ENCODE data around the gene DNAH2.

DNAH2 gene

GRCh38 chr17:7727886-7728285, 10.3 kb downstream of the DNAH2 start:
- DNase-seq = no peak

DNA sequence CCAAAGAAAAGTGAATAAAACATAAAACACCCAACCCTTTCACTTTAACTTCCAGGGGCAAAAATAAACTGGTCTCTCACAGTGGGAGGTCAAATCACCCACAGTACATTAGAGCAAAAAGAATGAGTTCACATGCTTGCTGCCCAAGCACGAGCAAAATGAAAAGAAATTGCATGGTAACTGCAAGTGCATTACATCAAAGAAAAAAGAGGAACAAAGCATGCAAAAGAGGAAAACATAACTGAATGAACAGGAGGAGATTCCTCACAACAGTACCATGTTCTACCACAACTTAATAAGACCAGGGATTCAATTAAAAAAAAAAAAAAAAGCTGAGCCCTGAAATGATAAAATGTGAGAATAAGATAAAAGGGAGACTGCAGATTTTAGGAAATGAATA, 12.3 kb downstream of the DNAH2 start:
- no peak for DNase-seq

DNA sequence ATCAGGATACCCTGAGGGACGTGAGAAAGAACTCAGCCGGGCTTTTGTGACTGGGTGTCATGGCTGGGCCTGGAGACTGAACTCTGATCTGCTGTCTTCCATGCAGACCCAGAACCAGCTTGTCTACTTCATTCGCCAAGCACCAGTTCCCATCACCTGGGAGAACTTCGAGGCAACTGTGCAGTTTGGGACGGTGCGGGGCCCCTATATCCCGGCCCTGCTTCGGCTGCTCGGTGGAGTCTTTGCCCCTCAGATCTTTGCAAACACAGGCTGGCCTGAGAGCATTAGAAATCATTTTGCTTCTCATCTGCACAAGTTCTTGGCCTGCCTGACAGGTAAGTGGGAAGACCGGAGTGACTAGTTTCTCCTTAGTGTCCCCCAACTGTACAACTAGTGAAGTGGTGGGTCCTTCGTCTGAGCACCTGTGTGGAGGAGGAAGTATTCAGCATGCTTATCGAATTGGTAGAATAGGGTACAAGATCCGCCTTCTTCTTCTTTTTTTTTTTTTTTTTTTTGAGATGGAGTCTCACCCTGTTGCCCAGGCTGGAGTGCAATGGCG, 15.5 kb downstream of the DNAH2 start:
- no peak for DNase-seq

GRCh38 chr17:7737601-7738000, 20.1 kb downstream of the DNAH2 start:
- no peak for DNase-seq

GRCh38 chr17:7739746-7740145, 22.2 kb downstream of the DNAH2 start:
- DNase-seq = no peak

- no peak for DNase-seq
Measured at GRCh38 chr17:7740481-7741001, 23.0 kb downstream of the DNAH2 start.

DNA sequence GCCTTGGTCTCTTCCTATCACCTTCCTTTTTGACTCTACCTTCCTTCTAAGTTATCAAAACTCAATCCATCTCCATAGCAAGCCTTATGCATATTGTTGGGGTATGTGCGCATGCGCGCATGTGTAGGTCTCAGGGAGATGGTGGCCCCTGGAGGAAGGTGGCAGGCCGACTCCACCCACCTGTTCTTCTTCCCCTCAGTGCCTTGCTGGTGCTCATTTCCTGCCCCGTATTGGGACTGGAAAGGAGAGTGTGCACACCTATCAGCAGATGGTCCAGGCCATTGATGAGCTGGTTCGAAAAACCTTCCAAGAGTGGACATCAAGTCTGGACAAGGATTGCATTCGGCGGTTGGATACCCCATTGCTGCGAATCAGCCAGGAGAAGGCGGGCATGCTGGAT, 25.2 kb downstream of the DNAH2 start:
- DNase-seq = no peak

GRCh38 chr17:7744416-7744815, 26.9 kb downstream of the DNAH2 start:
- no peak for DNase-seq

DNA sequence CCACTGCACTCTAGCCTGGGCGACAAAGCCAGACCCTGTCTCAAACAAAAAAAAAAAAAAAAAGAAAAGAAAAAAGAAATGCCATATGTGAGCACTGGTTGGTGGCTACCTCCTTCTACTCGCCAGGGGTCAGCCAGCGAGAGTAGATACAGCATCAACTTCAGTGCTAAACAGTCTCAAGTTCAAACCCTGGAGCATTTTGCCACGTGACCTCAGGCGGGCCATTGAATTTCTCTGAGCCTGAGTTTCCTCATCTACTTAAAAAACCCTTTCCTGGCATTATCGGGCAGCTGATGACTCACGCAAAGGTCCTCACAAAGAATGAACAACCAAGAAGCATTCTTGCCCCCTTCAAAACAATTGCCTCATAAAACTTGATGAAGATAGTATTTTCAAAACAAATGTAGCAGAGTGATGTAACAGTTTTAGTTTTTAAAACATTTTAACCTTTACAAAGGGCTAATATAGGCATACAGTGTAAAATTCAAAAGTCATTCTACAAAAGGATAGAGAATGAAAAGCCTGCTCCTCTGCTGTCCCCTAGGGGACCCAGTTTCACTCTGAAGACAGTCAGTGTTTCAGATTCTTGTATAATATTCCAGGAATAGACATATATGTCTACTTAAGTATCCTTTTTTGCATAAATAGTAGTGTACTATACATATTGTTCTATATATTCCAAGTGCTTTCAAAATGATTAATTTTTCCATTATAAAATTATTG, 28.4 kb downstream of the DNAH2 start:
- no peak for DNase-seq

DNA sequence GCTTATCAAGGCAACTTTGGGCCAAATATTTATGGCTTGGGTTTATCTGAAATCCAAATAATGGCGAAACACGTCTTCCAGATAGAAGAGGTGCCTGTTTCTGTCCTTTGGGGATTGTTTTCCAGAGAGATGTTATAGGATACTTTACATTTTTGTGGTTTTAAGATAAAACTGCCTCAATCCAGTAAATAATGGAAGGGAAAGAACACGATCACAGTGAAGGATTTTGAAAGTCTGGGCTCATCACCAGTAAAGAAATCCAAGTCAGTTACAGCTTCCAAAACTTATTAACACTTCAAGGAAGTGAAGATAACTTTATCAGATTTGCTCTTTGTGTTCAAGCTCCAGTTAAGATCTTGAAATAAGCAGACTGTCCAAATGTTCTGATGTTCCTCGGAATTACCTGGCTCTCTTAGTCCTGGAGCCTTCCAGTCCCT, 30.1 kb downstream of the DNAH2 start:
- no peak for DNase-seq

GRCh38 chr17:7748076-7748775, 30.7 kb downstream of the DNAH2 start:
- no peak for DNase-seq

GRCh38 chr17:7750321-7750821, 32.8 kb downstream of the DNAH2 start:
- DNase-seq = no peak

GRCh38 chr17:7754656-7755055, 37.1 kb downstream of the DNAH2 start:
- DNase-seq = no peak

- DNase-seq = no peak
Measured at GRCh38 chr17:7755095-7755890, 37.7 kb downstream of the DNAH2 start.

DNA sequence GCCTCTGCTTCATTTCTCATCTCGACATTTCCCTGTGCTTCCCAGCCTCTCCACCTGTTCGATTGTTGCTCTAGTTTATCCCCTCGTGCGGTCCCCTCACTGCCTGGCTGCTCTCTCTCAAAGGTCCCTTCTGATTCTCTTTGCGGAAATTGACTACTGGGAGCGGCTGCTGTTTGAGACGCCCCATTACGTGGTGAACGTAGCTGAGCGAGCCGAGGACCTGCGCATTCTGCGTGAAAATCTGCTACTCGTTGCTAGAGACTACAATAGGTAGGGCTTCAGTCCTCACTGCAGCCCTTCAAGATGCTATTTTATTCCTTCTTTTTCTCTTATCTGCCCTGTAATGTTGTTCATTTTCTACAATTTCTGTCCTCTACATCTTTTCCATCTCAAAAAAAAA, 39.4 kb downstream of the DNAH2 start:
- DNase-seq = no peak

DNA sequence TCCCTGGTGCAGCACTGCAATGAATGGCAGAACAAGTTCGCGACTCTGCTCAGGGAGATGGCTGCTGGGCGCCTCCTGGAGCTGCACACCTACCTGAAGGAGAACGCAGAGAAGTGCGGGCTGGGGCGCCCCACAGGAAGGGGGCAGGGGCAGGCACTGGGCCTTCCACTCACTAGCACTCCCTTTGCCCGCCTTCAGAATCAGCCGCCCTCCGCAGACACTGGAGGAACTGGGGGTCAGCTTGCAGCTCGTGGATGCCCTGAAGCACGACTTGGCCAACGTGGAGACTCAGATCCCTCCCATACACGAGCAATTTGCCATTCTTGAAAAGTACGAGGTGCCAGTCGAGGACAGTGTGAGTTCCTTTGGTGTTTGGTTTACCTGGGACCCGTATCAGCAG, 46.4 kb downstream of the DNAH2 start:
- DNase-seq = no peak

- no peak for DNase-seq
Measured at GRCh38 chr17:7767004-7767403, 49.5 kb downstream of the DNAH2 start.

GRCh38 chr17:7767405-7768021, 50.0 kb downstream of the DNAH2 start:
- no peak for DNase-seq

DNA sequence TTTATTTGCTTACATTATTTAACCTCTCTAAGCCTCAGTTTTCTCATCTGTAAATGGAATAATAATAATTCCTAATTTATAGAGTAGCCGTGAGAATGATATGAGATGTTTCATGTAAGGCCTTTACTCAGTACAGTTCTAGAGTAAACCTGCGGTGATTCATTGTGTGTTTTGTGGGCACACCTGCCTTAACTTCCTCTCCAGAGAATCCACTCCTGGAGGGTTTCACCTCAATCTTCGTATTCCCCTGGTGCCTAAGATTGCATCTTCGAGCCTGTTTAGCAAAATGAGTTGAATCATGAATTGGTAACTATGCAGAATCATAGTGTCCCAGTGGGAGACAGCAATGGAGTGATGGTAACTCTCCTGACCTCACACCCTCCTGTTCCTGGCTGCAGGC, 52.3 kb downstream of the DNAH2 start:
- no peak for DNase-seq

DNA sequence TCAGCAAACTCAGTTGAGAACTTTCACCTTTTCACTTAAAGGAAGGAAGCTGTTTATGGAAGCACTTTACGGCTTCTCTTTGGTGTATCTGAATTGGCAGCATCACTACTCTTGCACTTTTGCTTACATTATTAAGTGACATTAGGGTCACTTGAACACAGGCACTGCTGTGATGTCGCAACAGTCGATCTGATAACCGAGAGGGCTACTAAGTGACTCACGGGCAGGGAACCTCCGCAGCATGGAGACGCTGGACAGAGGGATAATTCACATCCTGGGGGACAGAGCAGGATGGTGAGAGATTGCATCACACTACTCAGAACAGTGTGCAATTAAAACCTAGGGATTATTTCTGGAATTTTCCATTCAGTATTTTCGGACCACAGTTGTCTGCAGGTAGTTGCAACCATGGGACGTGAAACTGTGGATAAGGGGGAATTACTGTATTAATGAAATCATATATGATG, 56.5 kb downstream of the DNAH2 start:
- no peak for DNase-seq

DNA sequence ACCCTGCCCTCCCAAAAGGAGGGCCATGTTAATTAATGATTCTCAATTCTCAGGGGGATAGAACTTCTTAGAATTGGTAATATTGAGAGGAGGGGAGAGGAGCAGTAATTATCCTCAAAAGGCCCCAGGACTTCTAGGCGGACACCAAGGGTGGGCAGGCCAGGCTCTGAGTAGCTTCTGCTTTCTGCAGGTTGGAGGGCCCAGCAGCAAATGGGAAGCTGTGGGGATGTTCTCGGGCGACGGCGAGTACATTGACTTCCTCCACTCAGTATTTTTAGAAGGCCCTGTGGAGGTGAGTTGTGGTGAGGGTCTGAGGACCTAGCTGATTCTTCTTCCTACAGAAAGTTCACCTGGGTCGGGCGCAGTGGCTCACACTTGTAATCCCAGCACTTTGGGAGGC, 57.5 kb downstream of the DNAH2 start:
- no peak for DNase-seq

GRCh38 chr17:7777017-7777416, 59.5 kb downstream of the DNAH2 start:
- DNase-seq = no peak
